Astrocyte of the cerebellum (primary cell): ENCODE measurements around the gene COL20A1.

Experiments
- DNase-seq: peaks from one replicate; pipeline ENCODE4 v3.0.0-alpha.2; 2011; ENCODE audit warnings: low read depth
- H3K4me3 ChIP-seq: 2 replicates; pipeline ENCODE4 v1.5.1; 2011; ENCODE audit warnings: mild to moderate bottlenecking, low read depth, low read length, moderate library complexity
- CTCF ChIP-seq: IDR thresholded peaks from 2 replicates; pipeline ENCODE4 v1.5.1; 2012; ENCODE audit warnings: low read length, low read depth, moderate library complexity, mild to moderate bottlenecking; ENCODE audit errors: missing control alignments
- in situ Hi-C: cut with HindIII; loops from 2 replicates; pipeline ENCODE4 v1.10.0; 2017; ENCODE audit warnings: low sequenced_read_pairs

The COL20A1 gene

GRCh38 chr20:63294536-63294900 is 1.5 kb downstream of the COL20A1 start:
- DNase-seq, result no peak
- in situ Hi-C loops, result loop anchor here (10.0 kb wide), 1 partner anchor 180 kb away; the partner anchor contains the start of gene KCNQ2
- no peak for TF ChIP-seq CTCF
- no peak overlapping the region for H3K4me3 ChIP-seq

GRCh38 chr20:63295018-63295417 is 2.0 kb downstream of the COL20A1 start:
- no peak for TF ChIP-seq CTCF
- no peak overlapping the region for H3K4me3 ChIP-seq
- no peak for DNase-seq
- in situ Hi-C loops, result loop anchor here (5.0 to 10.0 kb wide), 3 partner anchors 73 to 180 kb away; partner anchors contain the start of gene KCNQ2

GRCh38 chr20:63295422-63295821 is 2.4 kb downstream of the COL20A1 start:
- peak; percentile 16 for TF ChIP-seq CTCF
- DNase-seq, result no peak
- in situ Hi-C loops, result loop anchor here (5.0 to 10.0 kb wide), 3 partner anchors 73 to 179 kb away; partner anchors contain the start of gene KCNQ2
- H3K4me3 ChIP-seq, result no peak overlapping the region

- H3K4me3 ChIP-seq, result no peak overlapping the region
- no peak for TF ChIP-seq CTCF
- in situ Hi-C loops, result loop anchor here (5.0 to 10.0 kb wide), 3 partner anchors 74 to 179 kb away; partner anchors contain the start of gene KCNQ2
- no peak for DNase-seq
Measured at GRCh38 chr20:63295846-63296245, 2.9 kb downstream of the COL20A1 start.

GRCh38 chr20:63296531-63297299 is 3.7 kb downstream of the COL20A1 start:
- DNase-seq, result no peak
- no peak overlapping the region for H3K4me3 ChIP-seq
- in situ Hi-C loops, result loop anchor here (5.0 to 10.0 kb wide), 3 partner anchors 74 to 178 kb away; partner anchors contain the start of gene KCNQ2
- no peak for TF ChIP-seq CTCF

GRCh38 chr20:63297371-63297781 is 4.4 kb downstream of the COL20A1 start:
- no peak for DNase-seq
- TF ChIP-seq CTCF, result no peak
- in situ Hi-C loops, result loop anchor here (5.0 to 10.0 kb wide), 3 partner anchors 75 to 177 kb away; partner anchors contain the start of gene KCNQ2
- no peak overlapping the region for H3K4me3 ChIP-seq
